Right lobe of liver (tissue), 6 donors: ENCODE measurements around the gene TEX22. TPM values are rescaled to one million over a fixed set of nuclear protein-coding genes. Genes with fewer than 3 reads are reported as not detected.

Source experiments
- ATAC-seq, 4 donors: fragments of 200-7000 bp; cut with Tn5 transposase; one replicate each; pipeline ENCODE4 v1.9.1; 2020; ENCODE audit warnings: mild to moderate bottlenecking in 4 of 4, moderate library complexity in 4 of 4
- DNase-seq, 3 donors: peaks; one replicate each; pipeline ENCODE4 v3.0.0-alpha.2; 2020
- H3K27ac ChIP-seq, 3 donors: fragments of 200-600 bp; one replicate each; pipeline ENCODE4 v1.8.0; 2022
- H3K27me3 ChIP-seq, 2 donors: fragments of 200-600 bp; one replicate each; pipeline ENCODE4 v1.8.0; 2022
- H3K36me3 ChIP-seq, 4 donors: fragments of 200-600 bp; sonication (generic) in 1 of 4; one replicate each; pipeline versions ENCODE4 v1.5.1 to v1.8.0; 2017 to 2022; ENCODE audit warnings: control low read depth in 1 of 4
- H3K4me1 ChIP-seq, 4 donors: fragments of 200-600 bp; sonication (generic) in 1 of 4; one replicate each; pipeline versions ENCODE4 v1.5.1 to v1.8.0; 2017 to 2022; ENCODE audit warnings: control low read depth in 1 of 4
- H3K4me3 ChIP-seq, 3 donors: fragments of 200-600 bp; one replicate each; pipeline ENCODE4 v1.8.0; 2022
- H3K9me3 ChIP-seq, 4 donors: fragments of 200-600 bp; sonication (generic) in 1 of 4; one replicate each; pipeline versions ENCODE4 v1.5.1 to v1.8.0; 2017 to 2022; ENCODE audit warnings: control low read depth in 1 of 4
- CTCF ChIP-seq, 4 donors: fragments of 200-600 bp in 3 of 4; fragments of 450-650 bp in 1 of 4; IDR thresholded peaks; one replicate each; pipeline versions ENCODE4 v1.5.1 to v1.8.0; 2016 to 2022; ENCODE audit warnings: antibody characterized with exemption in 4 of 4, mild to moderate bottlenecking in 2 of 4
- POLR2A ChIP-seq: fragments of 450-650 bp; IDR thresholded peaks from one replicate; pipeline ENCODE4 v1.6.1; 2017; ENCODE audit warnings: antibody characterized with exemption, mild to moderate bottlenecking
- WGBS: methylation state at CpG from one replicate; pipeline ENCODE4 v1.1.6; 2018; ENCODE audit warnings: low coverage, low lambda C conversion rate; ENCODE audit not compliant: insufficient coverage; ENCODE audit errors: missing lambda C conversion rate; 5-methylcytosine and 5-hydroxymethylcytosine counted together
- intact Hi-C, 2 donors: fragments of 100-400 bp; cut with DNase I; formaldehyde crosslinking; loops; one replicate each; pipeline versions ENCODE4 v1.11.2 to v1.14.1; 2022
- total RNA-seq, 6 experiments: library from RNA; depleted of rRNA in 2 of 6; stranded (reverse); fragments of >200 nt in 2 of 6; fragmentation: NEBNext Ultra II Directional in 3 of 6; extraction: Animal tissue kit (Norgen Biotek cat#: 25700) in 3 of 6; gene quantifications; one replicate each; pipeline versions ENCODE4 v1.1.0 to v1.2.4, GENCODE V29; 2016 to 2023
- donor health status: DM: no; HTN: yes; CAD: no.
- donor health status: DM: no; HTN: no; CAD: no.
- donor health status: DM: no; HTN: no; CAD: no.
- donor health status: DM: no; HTN: yes; CAD: no.
- donor health status: DM: no; HTN: yes; CAD: no.

The TEX22 gene
- total RNA-seq, 6 experiments from 2014 or later = 0.07 to 0.44 (median 0.35) TPM; not detected in 3

GRCh38 chr14:105375635-105376057 is 22.7 kb upstream of the TEX22 start:
- Histone ChIP-seq H3K27me3 (no peaks in the 10 kb centered on the region), H3K4me3 (no peak overlapping the region), H3K9me3 (no peaks in the 10 kb centered on the region), H3K36me3 (no peaks in the 10 kb centered on the region), H3K4me1 (no peaks in the 10 kb centered on the region), H3K27ac (no peak overlapping the region)
- DNase-seq (no peak), ATAC-seq (no peak)
- intact Hi-C loops = loop anchor here in 1 of 2 donors (10.0 kb wide), 1 partner anchor 149 kb away; the partner anchor contains the start of gene TMEM121
- WGBS = 56% methylated on average over 4 of the region's 4 CpGs
- TF ChIP-seq POLR2A (no peak), CTCF (IDR thresholded peaks at IDR 0.05) (no peak)

- DNase-seq (no peak), ATAC-seq (no peak)
- H3K36me3 ChIP-seq = no peaks in the 10 kb centered on the region
- no peak overlapping the region for H3K4me3 ChIP-seq
- no peaks in the 10 kb centered on the region for H3K9me3 ChIP-seq
- no peak overlapping the region for H3K27ac ChIP-seq
- H3K4me1 ChIP-seq = no peaks in the 10 kb centered on the region
- no peaks in the 10 kb centered on the region for H3K27me3 ChIP-seq
- TF ChIP-seq CTCF (IDR thresholded peaks at IDR 0.05) (no peak), POLR2A (no peak)
- no CpG with 5 or more reads among the region's 34 CpGs for WGBS
- intact Hi-C loops = loop anchor here in 1 of 2 donors (10.0 kb wide), 1 partner anchor 148 kb away; the partner anchor contains the start of gene TMEM121
These were observed 21.6 kb upstream of the TEX22 start for GRCh38 chr14:105376521-105377440.

GRCh38 chr14:105377555-105378182 is 20.7 kb upstream of the TEX22 start:
- Histone ChIP-seq H3K9me3 (no peaks in the 10 kb centered on the region), H3K36me3 (no peaks in the 10 kb centered on the region), H3K27ac (no peak overlapping the region), H3K4me3 (no peak overlapping the region), H3K27me3 (no peaks in the 10 kb centered on the region), H3K4me1 (no peaks in the 10 kb centered on the region)
- ATAC-seq (no peak), DNase-seq (no peak)
- intact Hi-C loops = loop anchor here in 1 of 2 donors (10.0 kb wide), 1 partner anchor 147 kb away; the partner anchor contains the start of gene TMEM121
- WGBS = 90% methylated on average over 4 of the region's 23 CpGs
- TF ChIP-seq CTCF (IDR thresholded peaks at IDR 0.05) = no peak
- TF ChIP-seq POLR2A = no peak

- 100% methylated on average over 4 of the region's 11 CpGs for WGBS
- TF ChIP-seq CTCF (IDR thresholded peaks at IDR 0.05) (no peak), POLR2A (no peak)
- intact Hi-C loops = loop anchor here in 1 of 2 donors (10.0 kb wide), 1 partner anchor 147 kb away; the partner anchor contains the start of gene TMEM121
- H3K9me3 ChIP-seq = no peaks in the 10 kb centered on the region
- H3K36me3 ChIP-seq = no peaks in the 10 kb centered on the region
- DNase-seq = no peak
- no peak overlapping the region for H3K4me3 ChIP-seq
- no peaks in the 10 kb centered on the region for H3K4me1 ChIP-seq
- H3K27me3 ChIP-seq = no peaks in the 10 kb centered on the region
- ATAC-seq = no peak
- no peak overlapping the region for H3K27ac ChIP-seq
These were observed 20.1 kb upstream of the TEX22 start for GRCh38 chr14:105378199-105378598.
